A673 (cell line): ENCODE measurements around the gene P3H4.
"Not testable (repeated sequence)": the region's sequence is repeated elsewhere in the genome, so short reads cannot be mapped to it uniquely, and the experiment has no call there.

ENCODE experiments used
- CTCF ChIP-seq: fragments of 300-800, 200-600 bp; sonication (generic); conservative IDR thresholded peaks from 2 replicates; pipeline ENCODE4 v1.5.1; 2017; ENCODE audit warnings: low read depth, mild to moderate bottlenecking, antibody characterized with exemption, low read length, moderate library complexity, mixed read lengths
- EZH2 ChIP-seq: fragments of 200-600 bp; sonication (generic); IDR thresholded peaks from 2 replicates; pipeline ENCODE4 v1.6.1; 2017; ENCODE audit warnings: borderline replicate concordance, low read depth, mild to moderate bottlenecking, mixed read lengths, antibody characterized with exemption, low read length; ENCODE audit not compliant: poor library complexity, severe bottlenecking

- TF ChIP-seq CTCF, EZH2: not testable (repeated sequence)
Observed at GRCh38 chr17:41839448-41839847, 27.7 kb upstream of the P3H4 start.
